ENCODE data around the gene KCNH2.

KCNH2 gene

DNA sequence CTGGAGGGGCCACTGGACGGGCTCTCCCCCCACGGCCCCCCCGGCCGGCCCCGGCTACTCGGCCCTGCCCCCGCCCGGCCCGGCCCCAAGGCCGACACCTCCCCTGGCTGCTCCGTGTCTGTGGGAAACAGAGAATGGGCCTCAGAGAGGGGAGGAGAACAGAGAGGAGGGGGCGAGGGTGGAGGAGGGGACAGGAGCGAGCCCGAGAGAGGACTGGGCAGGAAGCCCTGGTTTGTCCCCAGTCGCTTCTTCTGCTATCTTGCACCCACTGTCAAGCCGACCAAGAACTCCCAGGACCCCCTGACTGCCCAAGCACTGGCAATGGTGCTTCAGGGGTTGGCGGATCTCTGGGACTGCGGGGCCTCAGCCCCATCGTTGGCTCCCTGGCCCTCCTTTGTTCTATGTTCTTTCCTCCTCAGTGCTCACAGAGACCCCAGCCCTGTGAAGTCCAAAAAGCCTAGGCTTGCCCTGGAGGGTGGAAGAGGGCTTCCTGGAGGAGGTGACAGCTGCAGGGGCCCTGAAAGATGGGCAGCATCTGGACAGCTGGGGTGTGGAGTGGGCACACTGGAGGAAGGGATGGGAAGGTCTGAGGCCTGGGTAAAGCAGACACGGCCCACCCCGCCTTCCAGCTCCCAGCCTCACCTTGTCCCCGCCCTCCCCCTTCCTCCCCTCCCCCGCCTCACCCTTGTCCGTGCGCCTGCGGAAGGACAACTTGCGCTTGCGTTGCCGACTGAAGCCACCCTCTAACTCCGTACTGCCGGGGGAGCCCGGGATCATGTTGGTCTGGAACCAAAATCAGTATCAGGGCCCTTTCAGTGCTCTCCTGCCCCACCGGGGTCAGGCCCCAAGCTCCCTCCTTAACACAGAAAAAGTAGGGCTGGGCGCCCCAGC, 30.1 kb downstream of the KCNH2 start:
- no peak for DNase-seq

DNA sequence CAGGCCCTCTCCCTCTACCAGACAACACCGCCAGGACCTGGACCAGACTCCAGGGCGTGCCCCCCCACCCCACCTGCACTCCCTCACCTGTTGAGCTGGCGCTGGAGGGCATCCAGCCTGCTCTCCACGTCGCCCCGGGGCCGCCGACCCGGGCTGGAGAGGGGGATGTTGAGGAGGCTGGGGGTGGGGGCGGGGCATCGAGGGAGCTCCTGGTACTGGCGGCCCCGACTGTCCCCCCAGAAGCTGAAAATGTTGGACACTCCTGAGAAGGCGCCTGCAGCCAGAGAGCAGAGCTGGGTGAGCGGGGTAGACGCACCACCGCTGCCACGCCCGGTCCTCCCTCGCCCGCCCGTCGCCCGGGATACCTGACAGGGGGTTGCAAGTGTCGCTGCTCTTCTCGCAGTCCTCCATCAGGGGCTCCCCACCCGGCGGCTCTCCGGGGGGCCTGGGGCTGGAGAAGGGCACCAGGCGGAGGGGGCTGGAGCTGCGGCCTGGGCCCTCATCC, 30.8 kb downstream of the KCNH2 start:
- DNase-seq, result no peak

DNA sequence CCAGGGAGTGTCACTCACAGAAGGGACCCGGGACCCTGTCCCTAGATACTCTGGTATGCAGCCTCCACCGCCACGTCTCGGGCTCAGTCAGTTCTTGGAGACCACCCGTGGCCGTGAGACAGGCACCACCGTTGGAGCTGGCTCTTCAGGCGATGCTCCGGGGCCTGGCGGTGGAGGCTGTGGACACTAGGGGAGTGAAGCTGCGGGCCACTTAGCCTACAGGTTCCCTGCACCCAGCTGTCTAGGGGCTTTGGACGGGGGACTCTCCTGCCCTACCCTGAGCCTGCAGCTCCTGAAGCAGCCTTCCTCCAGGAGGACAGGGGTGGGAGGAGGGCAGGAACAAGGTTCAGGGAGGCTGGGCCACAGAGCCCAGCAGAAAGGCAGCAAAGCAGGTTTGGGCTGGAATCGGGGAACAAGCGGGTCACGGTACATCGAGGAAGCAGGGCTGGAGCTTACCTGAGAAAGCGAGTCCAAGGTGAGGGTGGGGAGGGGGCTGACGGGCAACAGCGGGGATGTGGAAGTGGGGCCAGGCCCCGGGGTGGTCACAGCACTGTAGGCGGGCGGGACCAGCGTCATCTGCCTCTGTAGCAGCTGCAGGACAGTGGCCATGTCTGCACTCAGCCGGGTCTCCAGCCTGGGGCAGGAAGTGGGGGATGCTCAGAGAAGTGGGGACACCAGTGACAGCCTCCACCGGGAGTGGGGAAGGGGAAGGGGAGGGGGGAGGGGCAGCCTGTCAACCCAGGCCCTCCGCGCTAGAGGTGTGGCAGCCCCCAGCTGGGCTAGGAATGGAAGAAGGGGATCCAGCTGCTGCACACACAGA, 31.5 kb downstream of the KCNH2 start:
- DNase-seq, result no peak

DNA sequence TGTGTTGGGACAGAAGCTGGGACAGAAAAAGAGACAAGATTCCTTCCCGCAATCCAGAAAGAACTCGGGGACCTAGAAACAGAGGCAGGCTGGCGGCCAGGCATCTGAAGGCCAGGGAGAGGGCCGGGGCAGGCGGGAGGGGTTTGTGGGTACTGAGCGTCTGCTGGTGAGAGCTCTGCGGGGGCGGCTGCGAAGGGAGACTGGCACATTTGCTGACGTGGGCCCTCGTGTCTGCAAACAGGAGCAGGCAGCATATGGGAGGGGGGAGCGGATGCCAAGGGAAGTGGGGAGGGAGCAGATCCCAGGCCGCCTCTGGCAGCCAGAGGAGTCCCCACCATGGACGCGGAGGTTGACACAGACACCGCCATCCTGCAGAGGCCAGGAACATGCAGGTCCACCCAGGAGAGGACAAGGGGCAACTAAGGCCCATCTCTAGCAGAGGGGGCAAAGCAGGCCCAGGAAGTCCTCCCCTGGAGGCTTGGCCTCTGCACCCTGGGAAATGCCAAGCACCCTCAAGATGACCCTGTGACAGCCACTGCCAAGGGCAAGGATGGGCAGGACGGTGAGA, 32.2 kb downstream of the KCNH2 start:
- no peak for DNase-seq

DNA sequence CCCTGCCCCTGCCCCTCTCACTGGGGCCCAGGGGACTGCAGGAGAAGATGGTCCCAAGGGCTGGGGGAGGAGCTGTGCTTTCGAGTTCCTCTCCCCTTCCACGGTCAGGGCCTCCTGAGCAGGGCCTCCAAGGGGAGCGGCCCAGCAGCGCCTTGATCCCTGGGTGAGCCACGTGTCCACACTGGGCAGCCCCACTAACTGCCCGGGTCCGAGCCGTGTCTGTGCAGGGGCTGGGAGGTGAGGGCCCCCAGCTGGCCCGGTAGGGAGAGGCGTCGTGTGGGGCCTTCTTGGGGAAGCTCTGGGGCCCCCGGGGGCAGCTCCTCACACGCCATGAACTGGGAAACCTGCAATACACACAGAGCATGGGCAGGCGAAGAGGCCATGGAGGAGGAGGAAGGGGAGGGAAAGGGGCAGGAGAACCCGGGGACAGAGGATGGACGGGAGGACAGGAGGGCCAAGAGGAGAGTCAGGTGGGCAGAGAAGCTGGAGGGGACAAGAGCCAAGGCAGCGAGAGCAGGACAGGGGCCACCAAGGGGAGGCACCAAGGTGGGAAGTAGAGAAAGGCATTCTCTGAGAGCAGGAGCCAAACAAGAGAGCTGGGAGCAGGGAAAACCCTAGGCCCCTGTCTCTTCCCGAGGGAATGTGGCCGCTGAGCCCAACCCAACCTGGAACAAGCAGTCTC, 32.8 kb downstream of the KCNH2 start:
- DNase-seq, result no peak

DNA sequence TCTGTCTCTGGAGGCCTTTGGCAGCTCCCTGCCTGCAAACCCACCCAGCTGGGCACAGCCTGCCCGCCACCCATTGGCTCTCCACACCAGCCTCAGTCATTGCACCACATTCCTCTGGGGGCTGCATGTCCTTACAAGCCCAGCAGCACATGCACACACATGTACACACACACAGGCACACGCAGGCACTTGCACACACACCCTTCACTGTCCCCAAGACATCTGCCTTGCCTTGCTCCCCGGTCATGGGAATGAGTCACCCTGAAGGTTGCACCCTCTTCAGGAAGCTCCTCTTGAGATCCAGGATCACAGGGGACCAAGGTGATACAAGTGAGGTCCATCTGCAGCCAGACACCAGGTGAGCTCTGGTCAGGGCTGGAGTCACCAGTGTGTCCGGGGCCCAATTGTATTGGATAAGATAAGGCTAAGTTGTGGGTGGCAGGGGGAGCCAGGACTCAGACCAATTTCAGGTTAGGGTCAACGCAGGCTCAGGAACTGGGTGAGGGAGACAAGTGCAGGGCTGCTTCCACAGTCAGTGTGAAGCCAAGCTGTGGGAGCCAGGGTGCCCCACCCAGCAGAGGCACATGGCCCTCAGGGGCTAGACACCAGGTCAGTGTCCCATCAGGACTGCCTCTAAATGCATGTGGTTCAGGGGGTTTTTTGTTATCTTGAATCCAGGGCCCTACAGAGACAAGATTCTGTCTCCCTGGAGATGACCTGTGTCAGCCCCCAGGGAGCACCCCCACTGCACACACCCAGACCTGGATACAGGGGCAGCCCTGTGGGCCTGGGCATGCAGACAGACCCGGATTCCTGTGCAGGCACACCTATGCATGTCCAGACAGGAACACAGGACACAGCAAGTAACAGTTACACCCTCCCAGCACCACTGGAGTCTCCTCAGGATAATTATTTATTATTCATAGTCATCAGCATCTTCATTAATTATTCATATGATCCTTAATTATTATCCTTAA, 33.8 kb downstream of the KCNH2 start:
- no peak for DNase-seq

DNA sequence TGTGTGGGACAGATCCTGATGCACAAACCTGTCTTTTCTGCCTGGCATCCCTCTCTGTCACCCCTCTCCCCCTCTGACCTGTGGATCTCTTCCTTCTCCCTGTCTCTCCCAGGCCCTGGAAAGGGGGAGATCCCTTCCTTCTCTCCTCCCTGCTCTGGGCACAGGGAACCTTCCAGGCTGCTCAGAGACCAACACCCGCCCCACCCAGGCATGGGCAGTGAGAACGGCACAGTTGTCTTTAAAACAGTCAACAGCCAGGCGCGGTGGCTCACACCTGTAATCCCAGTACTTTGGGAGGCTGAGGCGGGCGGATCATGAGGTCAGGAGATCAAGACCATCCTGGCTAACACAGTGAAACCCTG, 34.7 kb downstream of the KCNH2 start:
- DNase-seq, result no peak

DNA sequence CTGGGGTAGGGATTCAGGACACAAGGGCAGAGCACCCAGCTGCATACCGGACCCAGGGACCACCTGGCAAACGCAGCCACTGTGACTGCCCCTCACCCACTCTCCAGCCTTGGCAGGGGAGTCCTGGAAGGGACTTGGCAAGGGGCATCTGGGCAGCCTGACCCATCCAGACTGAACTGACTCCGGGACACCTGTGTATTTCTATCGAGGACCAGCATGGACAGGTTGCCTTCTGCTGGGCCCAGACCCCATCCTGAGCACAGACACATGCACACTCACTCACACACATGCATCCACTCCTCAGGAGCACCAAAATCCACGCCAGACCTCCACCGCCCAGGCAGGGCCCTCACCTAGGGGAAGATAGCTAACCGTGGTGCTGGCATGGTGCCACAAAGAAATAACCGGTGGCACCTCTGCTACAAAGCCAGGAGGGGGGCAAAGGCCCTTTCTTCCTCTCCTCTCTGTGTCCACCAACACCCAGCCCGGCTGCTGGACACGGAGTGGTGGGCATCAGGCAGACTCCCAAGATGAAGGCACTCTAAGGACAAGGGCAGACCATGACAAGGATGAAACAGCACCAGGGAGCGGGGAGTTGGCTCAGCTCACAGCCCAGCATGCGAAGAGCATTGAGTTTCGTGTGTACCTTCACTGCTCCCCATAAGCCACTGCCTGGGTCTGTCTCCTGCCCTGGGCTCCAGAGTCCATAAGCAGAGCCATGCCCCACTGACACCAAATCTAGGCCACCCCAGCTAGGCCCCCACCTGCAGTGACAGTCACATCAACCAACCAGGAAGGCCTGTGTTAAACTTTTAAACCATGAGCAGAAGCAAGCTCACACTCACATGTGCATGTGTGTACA, 35.3 kb downstream of the KCNH2 start:
- DNase-seq, result no peak

DNA sequence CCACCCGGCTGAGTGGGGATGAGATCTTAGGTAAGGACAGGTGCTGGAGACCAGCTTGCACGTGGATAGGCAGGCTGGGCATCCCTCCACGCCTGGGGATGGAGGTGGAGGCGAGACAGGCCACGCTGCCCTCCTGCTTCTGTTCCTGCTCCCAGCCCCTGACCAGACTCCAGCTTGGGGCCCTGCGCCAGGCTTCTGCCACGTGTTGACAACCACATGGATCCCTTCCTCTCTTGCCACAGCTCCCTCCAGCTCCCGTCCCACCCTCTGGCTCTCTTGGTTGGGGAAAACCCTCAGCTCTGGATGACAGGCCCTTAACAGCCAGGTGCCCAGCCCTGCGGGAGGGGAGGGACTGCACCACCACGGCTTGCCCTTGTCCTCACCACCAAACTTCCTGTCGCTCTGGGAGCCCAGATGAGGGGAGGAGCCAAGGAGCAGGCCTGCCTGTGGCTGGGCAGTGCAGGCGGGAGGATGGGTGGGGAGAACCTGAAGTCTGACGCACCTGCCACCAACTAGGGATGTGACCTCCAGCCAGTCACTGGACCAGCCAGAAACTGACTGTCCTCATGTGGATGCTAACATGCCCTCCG, 36.0 kb downstream of the KCNH2 start:
- DNase-seq, result peak in 5 of 6 experiments; percentile 6 to 50 (median 24)

DNA sequence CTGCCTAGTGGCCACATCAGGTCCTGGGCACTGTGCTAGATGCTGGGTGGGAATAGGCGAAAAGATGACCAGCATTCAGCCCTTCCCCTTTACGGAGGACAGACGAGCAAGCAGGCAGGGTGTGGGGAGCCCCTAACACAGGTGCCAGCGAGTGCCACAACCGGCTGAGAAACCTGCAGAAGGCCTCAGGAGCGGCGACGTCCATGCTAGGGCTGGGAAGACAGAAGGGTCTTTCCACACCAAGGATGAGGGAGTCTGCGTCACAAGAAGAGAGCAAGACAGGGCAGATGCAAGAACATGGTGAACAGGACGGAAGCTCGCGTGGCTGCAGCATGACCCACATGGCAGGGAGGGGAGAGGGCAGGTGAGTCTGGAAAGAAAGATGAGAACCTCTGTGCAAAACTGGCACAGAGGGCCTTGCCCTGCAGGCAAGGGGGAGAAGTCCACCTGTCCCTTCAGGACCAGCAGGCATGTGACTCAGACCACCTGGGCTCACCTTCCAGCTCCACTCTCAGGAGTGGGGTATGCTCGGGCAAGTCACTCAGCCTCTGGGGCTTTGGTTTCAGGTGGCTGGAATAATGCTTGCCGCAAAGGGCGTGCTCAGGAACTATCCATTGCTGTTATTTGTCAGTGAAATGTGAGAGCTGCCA, 36.6 kb downstream of the KCNH2 start:
- DNase-seq, result no peak

DNA sequence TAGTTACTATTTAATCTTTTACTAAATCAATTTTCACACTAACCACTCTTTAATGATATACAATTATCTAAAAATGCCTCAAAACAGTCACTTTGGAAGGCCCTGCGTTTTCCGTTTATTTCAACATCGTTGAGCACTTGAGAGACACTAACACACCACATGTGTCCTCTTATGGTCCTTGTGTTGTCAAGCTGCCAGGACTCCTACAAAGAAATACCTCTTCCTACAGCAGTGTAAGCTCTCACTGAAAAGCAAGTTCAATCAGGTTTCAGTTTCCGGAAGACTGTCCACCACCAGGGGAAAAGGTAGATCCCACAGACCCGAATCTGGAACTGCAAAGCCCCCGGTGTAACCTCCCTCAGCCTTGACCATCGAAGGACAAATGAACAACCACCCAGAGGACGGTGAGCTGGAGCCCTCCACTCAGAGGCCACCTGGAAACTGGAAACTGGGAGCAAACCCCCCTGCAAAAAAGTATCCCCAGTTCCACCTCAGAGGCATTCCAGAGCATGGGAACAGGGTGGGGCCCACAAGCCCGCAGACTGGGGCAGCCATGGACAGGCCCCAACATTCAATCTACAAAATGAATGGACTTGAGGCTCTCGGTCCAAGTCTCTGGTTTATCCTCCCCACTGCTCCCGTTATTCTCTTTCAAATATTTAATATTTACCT, 37.6 kb downstream of the KCNH2 start:
- DNase-seq, result no peak

DNA sequence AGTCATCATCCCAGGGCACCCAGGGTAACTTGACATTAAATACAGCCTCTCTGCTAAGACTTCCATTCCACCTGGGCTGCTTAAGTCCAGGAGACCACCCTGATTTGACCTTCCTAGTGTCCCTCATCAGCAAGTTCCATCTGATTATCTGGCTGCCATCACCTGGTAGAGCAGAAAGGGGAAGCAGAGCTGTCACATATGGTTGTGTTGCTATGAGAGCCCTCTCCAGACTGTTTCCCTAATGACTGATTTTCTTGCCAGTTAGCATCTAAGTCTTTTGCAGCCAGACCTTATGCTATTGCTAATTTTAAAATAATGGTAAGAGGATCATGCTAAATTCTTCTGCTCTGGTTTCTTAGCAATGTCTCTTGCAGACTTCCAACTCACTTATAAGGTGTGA, 38.7 kb downstream of the KCNH2 start:
- DNase-seq, result no peak

DNA sequence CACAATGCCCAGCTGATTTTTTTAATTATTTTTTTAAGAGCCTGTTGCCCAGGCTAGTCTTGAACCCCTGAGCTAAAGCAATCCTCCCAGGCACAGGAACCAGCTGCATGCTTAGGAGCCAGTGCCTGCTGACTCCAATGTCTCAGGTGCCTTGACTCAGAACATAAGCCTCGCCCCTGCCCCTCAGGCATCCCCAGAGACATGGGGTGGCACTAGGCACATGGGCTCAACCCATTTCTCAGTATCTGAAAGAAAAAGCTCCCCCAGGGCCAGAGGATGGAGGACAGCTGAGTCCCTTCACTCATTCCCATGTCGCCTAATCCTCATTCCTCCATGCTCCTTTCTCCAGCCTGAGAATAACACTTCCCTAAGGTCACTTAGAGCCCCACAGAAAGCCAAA, 39.1 kb downstream of the KCNH2 start:
- DNase-seq, result no peak

DNA sequence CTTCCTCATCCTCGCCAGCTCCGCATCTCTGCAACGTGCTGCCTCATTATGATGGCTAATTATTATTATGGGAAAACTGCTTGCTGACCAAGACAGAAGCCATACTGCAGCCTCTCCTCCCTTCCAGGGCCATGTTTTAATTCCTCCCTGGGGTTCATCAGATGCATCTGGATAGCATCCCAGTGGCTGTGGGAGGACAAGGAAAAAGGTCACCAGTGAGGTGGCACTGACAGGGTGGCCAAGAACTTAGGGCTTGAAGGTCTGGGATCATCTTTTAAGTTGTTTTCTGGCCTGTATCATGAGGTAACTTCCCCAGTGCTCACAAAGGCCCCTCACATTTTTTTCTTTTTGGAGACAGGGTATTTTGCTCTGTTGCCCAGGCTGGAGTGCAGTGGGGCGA, 39.6 kb downstream of the KCNH2 start:
- DNase-seq, result no peak

DNA sequence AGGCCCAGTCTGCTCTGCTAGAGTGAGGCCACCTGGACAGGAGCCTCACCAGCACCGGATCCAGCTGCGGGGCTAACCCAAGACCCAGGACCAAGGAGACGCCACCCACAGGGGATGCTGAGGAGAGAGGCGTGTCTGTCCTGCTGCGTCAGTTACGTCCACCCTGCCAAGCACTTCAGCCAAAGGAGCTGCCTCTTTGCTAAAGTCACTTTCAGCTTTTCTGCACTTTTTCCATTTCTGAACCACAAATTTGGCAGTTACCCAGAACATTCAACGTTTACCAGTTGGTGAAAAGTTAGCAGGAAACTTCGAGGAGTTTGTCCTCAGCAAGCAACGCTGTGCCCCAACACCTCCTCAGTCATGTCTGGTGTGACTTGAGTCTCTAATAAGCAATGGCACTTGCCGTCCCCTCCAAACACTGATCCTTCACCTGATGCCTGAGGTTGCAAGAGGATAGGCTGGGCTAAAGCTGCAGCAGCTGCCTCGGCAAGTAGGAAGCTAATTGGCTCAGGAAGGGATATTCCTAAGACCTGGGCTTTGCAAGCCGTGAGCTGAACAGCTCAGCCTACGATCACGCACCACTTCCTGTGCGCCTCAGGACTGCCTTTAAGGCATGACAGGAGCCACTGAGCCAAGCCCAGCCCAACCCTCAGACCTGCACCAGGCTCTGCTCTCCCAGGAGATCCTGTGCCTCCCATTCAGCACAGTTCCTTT, 40.1 kb downstream of the KCNH2 start:
- peak in 4 of 6 experiments; percentile 8 to 68 (median 42) for DNase-seq

DNA sequence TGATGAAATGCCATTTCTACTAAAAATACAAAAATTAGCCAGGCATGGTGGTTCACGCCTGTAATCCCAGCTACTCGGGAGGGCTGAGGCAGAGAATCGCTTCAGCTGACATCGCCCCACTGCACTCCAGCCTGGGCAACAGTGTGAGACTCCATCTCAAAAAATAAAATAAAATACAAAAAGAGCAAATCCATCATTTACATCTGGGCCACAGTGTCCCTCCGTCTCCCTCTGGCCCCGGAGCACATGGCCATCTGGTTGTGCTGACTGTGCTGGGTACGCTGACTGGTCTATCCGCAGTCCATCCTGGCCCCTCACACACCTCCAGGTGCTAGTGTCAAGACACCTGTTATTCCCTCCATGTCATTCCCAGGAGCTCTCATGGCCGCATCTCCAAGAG, 42.1 kb downstream of the KCNH2 start:
- DNase-seq, result no peak

DNA sequence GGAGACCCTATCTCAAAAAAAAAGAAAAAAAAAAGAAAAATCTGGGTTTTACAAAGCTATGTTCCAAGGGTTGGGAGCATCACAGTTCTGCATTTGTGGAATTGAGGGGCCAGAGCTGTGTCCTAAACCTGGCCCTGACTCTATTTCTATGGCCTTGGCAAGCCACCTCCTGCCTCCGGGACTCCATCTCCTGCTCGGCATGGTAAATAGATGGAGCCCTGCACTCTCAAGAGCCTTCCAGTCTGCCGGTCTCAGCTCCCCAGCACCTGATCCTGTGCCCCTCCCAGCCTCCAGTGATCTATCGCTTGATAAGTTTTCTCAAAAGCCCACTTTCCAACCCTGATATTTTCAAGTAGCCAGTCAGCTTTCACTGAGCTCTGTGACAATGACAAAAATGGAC, 43.0 kb downstream of the KCNH2 start:
- no peak for DNase-seq

DNA sequence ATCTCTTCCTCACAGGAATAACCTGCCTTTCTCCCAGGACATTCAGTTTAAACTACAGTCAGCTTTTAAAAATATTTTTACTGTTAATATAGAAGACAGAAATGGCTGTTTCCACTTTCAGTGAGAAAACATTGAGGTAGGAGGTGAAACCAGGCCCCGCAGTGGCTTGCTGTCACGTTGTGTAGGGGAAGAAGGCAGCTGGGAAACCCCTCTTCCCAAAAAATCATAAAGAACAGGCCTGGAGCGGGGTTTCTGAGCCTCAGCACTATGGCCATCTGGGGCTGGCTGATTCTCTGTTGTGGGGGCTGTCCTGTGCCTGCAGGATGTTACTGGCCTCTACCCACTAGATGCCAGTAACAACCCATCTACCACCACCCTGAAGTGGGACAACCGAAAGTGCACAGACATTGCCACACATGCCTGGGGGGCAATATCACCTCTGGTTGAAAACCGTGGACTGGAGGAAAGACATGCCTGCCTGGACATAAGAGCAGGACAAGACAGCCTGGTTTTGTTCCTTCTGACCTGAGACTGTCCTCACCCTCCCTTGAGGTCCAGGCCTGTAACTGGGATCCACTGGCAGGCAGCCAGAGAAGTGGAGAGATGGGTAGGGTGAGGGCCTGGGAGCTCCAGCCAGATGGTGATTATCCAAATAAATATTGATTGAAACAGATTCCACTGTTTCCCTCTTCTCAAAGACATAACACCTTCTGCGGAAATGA, 43.9 kb downstream of the KCNH2 start:
- DNase-seq, result no peak

All from stimulated activated naive CD4-positive, alpha-beta T cell (primary cell).